H1 (cell line): ENCODE results near the gene CLIC1. TPM values are rescaled to one million over a fixed set of nuclear protein-coding genes. Genes with fewer than 3 reads are reported as not detected.

Experiments
- ASH2L ChIP-seq: fragments of 200-600, 300-600 bp; sonication (generic); IDR thresholded peaks from one replicate; pipeline ENCODE4 v1.7.1; 2017; ENCODE audit warnings: low read length
- BCL11A ChIP-seq, 2 experiments: IDR thresholded peaks; one replicate each; pipeline ENCODE4 v1.6.1; 2011; ENCODE audit warnings: low read depth in 2 of 2, low read length in 2 of 2, mild to moderate bottlenecking in 2 of 2
- BRCA1 ChIP-seq: IDR thresholded peaks from 2 replicates; pipeline ENCODE4 v1.6.1; 2012; ENCODE audit warnings: low read depth, low read length, improper control_type of control experiment
- CBX8 ChIP-seq: fragments of 300-800, 300-1000 bp; sonication (generic); IDR thresholded peaks from 2 replicates; pipeline ENCODE4 v1.7.1; 2016; ENCODE audit warnings: low read depth, low read length, borderline replicate concordance
- EZH2 ChIP-seq: fragments of 200-600 bp; sonication (generic); IDR thresholded peaks from 2 replicates; pipeline ENCODE4 v1.7.1; 2012; ENCODE audit warnings: low read depth, mild to moderate bottlenecking, moderate library complexity, low read length, inconsistent platforms; ENCODE audit not compliant: severe bottlenecking
- HDAC6 ChIP-seq: IDR thresholded peaks from one replicate; pipeline ENCODE4 v1.7.1; 2012; ENCODE audit warnings: low read depth, mild to moderate bottlenecking, inconsistent platforms, low read length, moderate library complexity
- JUN ChIP-seq: IDR thresholded peaks from 2 replicates; pipeline ENCODE4 v1.6.1; 2011; ENCODE audit warnings: low read depth, mild to moderate bottlenecking, improper control_type of control experiment, low read length
- JUND ChIP-seq: IDR thresholded peaks from 2 replicates; pipeline ENCODE4 v1.6.1; 2011; ENCODE audit warnings: mild to moderate bottlenecking, improper control_type of control experiment, low read length
- KDM1A ChIP-seq: fragments of 200-600, 300-600 bp; sonication (generic); IDR thresholded peaks from 2 replicates; pipeline ENCODE4 v1.7.1; 2016; ENCODE audit warnings: mild to moderate bottlenecking, low read length, borderline replicate concordance
- MAX ChIP-seq: IDR thresholded peaks from 2 replicates; pipeline ENCODE4 v1.6.1; 2012; ENCODE audit warnings: inconsistent platforms
- NRF1 ChIP-seq: IDR thresholded peaks from 2 replicates; pipeline ENCODE4 v1.6.1; 2011; ENCODE audit warnings: mild to moderate bottlenecking, low read depth, low read length, improper control_type of control experiment
- RNF2 ChIP-seq: fragments of 200-900, 300-1000 bp; sonication (generic); IDR thresholded peaks from 2 replicates; pipeline ENCODE4 v1.7.1; 2016; ENCODE audit warnings: borderline replicate concordance, low read depth, mild to moderate bottlenecking, antibody characterized with exemption, low read length; ENCODE audit not compliant: poor library complexity, severe bottlenecking; ENCODE audit errors: missing control alignments
- RXRA ChIP-seq: IDR thresholded peaks from 2 replicates; pipeline ENCODE4 v1.6.1; 2011; ENCODE audit warnings: low read depth, mild to moderate bottlenecking, low read length, moderate library complexity; ENCODE audit not compliant: insufficient read depth
- SAP30 ChIP-seq: fragments of 300-600 bp; sonication (generic); IDR thresholded peaks from 2 replicates; pipeline ENCODE4 v1.7.1; 2012; ENCODE audit warnings: low read length, moderate library complexity, mild to moderate bottlenecking, inconsistent platforms; ENCODE audit not compliant: insufficient read depth, insufficient replicate concordance
- SP1 ChIP-seq: IDR thresholded peaks from 2 replicates; pipeline ENCODE4 v1.6.1; 2011; ENCODE audit warnings: low read depth, low read length
- SP2 ChIP-seq: IDR thresholded peaks from 2 replicates; pipeline ENCODE4 v1.6.1; 2012; ENCODE audit warnings: mild to moderate bottlenecking, low read length, inconsistent platforms
- SUZ12 ChIP-seq: fragments of 200-600 bp; sonication (generic); IDR thresholded peaks from 2 replicates; pipeline ENCODE4 v1.6.1; 2012; ENCODE audit warnings: mild to moderate bottlenecking, inconsistent platforms, low read length, moderate library complexity, mixed read lengths
- polyA plus RNA-seq, 7 experiments: library from polyadenylated mRNA; depleted of rRNA in 3 of 7; stranded (reverse) in 5 of 7; unstranded in 2 of 7; fragments of >200 nt in 5 of 7; fragments of 200-250 nt in 2 of 7; gene quantifications; 1 replicate in 5 of 7; 2 replicates in 1 of 7; 4 replicates in 1 of 7; pipeline versions ENCODE4 v1.2.1 to v1.2.3, GENCODE V29; 2011 to 2013; ENCODE audit warnings: missing spikeins in 2 of 7, mixed read lengths in 2 of 7
- total RNA-seq: library from RNA; stranded (reverse); fragmentation: NEBNext Ultra II Directional; extraction: Animal tissue kit (Norgen Biotek cat#: 25700); gene quantifications from 2 replicates; pipeline ENCODE4 v1.2.1, GENCODE V29; 2021
- TF ChIP-seq, protein P1 (sequence below): IDR thresholded peaks from 2 replicates; pipeline ENCODE4 v1.6.1; 2011; ENCODE audit warnings: low read length, improper control_type of control experiment

Gene CLIC1
- total and polyA plus RNA-seq, 2 of the 8 experiments (the other 6 are each of a cell fraction or from before 2014, with no cell fraction given) = 250 to 277 TPM

DNA sequence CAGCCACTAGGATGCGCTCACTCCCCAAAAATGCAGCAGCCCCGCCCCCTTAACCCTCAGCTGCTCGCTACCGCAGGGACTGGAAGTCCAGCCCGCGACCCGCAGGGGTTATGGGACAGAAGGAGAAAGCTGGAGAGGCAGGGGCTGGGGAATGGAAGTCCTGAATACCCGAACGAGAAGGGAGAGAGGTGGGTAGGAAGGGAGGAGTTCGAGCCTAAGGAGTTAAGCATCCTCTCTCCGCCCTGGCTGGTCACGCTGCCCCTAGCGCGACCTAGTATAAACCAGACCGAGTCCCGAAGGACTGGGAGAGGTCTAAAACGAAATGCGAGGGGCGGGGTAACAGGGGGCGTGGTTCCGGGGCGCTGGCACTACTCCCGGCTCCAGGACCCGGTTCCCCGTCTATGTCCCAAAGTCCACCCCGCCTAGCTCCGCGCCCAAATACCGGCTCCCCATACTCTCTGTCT, 6.8 kb downstream of the CLIC1 start (continued):
- no peak for TF ChIP-seq BRCA1
- no peak for TF ChIP-seq JUN
- TF ChIP-seq RXRA = no peak
- no peak for TF ChIP-seq RNF2
- no peak for TF ChIP-seq SP2
- TF ChIP-seq SUZ12 = no peak
- no peak for TF ChIP-seq HDAC6
- TF ChIP-seq SAP30 = peak; percentile 84
- TF ChIP-seq BCL11A (IDR thresholded peaks at IDR 0.05; ENCODE audit: low read depth in 2 of 2, low read length in 2 of 2) = no peak
- no peak for TF ChIP-seq KDM1A
- peak; percentile 77; the same call in 1 of the 2 replicates for TF ChIP-seq JUND
- no peak for TF ChIP-seq CBX8
- TF ChIP-seq, protein P1, sequence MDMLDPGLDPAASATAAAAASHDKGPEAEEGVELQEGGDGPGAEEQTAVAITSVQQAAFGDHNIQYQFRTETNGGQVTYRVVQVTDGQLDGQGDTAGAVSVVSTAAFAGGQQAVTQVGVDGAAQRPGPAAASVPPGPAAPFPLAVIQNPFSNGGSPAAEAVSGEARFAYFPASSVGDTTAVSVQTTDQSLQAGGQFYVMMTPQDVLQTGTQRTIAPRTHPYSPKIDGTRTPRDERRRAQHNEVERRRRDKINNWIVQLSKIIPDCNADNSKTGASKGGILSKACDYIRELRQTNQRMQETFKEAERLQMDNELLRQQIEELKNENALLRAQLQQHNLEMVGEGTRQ = no peak
- no peak for TF ChIP-seq EZH2
- TF ChIP-seq NRF1 = no peak
- TF ChIP-seq MAX = no peak; the same call in 1 of the 2 replicates
- peak; percentile 62 for TF ChIP-seq ASH2L
- TF ChIP-seq SP1 = peak; percentile 87
